A204.1 (cell line): ENCODE results near the gene MAGEA9B.
"Not testable (repeated sequence)": the region's sequence is repeated elsewhere in the genome, so short reads cannot be mapped to it uniquely, and the experiment has no call there.

ENCODE experiments used
- FAIRE-seq: peaks from 2 replicates; lab custom pipeline; 2012; peaks lifted over from hg19 to GRCh38; lab: Jason Lieb, UNC

Gene MAGEA9B

DNA sequence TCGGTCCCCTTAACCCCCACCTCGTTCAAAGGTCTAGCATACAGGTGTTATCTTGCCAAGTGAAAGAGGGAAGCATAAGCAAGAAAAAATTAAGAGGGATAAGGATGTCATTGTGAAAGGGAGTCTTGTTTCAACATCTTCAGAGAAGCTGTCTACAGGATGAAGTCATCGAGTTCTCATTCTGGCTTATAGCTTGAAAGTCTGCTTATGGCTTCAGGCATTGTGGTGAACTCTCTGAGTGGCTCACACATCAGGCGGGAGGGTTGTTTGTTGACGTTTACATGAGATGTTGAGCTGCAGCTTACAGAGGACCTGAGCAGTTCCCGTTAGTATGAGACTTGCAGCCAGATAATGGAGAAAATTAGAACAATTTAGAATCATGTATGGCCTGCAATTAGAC, 16.6 kb downstream of the MAGEA9B start:
- FAIRE-seq, result no peak

DNA sequence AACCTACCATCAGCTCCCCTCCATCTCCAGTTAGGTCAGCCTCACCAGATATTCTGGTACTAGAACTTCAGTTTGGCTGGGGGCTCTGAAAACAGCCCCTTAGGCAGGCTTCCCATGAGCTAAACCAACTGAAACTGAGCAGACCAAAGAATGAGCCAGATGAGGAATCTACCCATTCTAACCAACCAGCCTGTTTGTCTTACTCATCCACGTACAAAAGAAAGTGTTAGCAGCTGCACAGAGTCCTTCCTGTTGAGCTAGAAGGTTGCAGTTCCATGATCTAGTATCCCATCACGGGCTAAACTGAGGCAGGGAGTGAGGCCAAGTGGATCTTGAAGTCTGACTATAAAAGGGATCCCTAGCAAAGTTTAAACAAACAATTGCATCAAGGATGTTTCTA, 17.5 kb downstream of the MAGEA9B start:
- FAIRE-seq, result no peak

DNA sequence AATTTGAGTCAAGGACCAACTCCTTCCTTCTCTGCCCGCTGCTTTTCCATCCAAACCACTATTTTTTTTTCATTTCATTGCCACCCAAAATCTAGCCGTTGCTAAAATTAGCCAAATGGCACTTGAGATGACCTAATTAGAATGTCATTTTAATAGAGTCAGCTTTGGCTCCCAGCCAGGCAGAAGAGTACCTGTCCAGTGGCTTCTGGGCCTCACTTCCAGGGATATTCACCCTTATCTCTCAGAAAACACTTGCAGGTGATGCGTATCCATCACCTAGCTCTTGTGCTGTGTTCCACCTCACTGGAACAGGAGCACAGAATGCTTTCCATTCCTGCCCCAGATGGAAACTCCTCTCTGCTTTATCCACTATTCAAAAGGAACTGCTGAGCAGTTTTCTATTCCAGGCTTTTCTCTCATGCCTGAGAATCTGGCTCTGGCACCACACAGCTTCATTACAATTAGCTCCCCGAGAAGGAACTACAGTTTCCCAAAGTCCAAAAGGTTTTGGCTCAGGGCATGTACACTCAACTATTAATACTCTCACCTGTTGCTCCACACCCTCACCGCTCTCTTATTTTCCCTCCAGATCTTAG, 18.5 kb downstream of the MAGEA9B start:
- FAIRE-seq, result no peak

- no peak for FAIRE-seq
Measured at GRCh38 chrX:149567621-149568417, 19.4 kb downstream of the MAGEA9B start.

GRCh38 chrX:149563359-149563758, 23.9 kb downstream of the MAGEA9B start:
- no peak for FAIRE-seq

- not testable (repeated sequence) for FAIRE-seq
Measured at GRCh38 chrX:149555251-149555650, 32.0 kb downstream of the MAGEA9B start.

DNA sequence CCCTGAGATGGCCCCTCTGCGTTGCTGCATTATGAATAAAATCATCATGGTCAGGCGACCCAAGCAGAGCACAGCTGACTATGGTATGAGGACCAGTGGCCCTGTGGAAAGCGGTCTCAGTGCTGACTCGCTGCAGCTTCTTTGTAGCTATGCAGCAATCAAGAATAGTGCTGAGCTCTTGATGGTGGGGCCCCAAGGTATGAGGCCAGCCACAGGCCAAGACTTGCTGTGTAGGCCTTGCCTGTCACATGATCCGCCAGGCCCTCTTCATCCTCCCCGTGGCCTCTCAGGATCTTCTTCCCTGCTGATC, 35.4 kb downstream of the MAGEA9B start:
- FAIRE-seq, result not testable (repeated sequence)

GRCh38 chrX:149551245-149551938, 35.9 kb downstream of the MAGEA9B start:
- not testable (repeated sequence) for FAIRE-seq

DNA sequence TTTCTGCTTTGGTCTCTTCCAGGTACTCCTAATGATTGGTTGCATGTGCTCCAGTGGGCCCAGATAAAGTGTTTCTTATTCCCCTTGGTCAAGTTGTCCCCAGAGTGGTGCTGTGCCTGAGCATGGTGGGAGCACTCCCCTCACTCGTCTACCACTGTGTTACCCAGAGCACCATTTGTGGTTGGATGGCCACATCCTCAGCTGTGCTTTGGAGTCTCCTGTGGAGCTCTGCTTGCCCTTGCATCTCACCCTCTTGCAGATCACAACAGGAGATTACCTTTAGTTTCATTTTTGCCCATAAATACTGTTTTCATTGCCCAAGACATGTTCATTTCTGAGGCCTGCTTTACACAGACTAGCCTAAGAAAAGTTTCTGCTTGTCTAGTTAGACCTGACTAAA, 36.8 kb downstream of the MAGEA9B start:
- not testable (repeated sequence) for FAIRE-seq

DNA sequence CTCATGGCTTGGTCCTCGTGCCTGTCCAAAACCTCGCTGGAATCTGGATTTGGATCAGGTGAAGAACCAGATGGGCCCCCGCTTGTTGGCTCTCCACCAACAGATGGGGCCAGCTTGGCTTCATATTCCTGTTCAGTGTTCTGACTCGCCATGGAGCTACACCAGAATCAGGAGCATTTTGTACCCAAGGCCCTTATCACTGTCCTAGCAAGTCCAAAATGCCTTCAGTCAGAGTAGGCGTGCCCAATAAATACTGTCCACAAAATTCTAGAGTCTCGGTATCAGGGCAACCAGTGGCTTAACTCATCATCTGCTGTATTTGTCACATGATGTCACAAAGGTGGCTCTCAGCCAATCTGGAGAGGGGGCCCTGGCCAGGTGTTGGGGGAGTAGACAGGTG, 37.6 kb downstream of the MAGEA9B start, which contains the start of gene HSFX3:
HSFX3 (minus strand) TSS at position 224 of the 400 bp plus-strand sequence; CDS start at position 152, 72 bp downstream.
- FAIRE-seq, result not testable (repeated sequence)

GRCh38 chrX:149547782-149548181, 39.5 kb downstream of the MAGEA9B start:
- FAIRE-seq, result not testable (repeated sequence)

DNA sequence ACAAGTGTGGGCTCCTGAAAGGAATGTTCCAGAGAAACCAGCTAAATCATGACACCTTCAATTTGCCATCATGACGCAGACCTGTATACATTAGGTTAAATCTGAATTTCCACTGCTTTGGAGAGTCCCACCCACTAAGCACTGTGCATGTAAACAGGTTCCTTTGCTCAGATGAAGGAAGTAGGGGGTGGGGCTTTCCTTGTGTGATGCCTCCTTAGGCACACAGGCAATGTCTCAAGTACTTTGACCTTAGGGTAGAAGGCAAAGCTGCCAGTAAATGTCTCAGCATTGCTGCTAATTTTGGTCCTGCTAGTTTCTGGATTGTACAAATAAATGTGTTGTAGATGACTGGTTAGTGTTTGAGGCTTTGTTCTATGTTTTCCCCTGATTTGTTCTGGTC, 40.3 kb downstream of the MAGEA9B start:
- FAIRE-seq, result not testable (repeated sequence)

GRCh38 chrX:149545545-149546543, 41.4 kb downstream of the MAGEA9B start:
- not testable (repeated sequence) for FAIRE-seq

- no peak for FAIRE-seq
Measured at GRCh38 chrX:149541521-149542047, 45.7 kb downstream of the MAGEA9B start.

GRCh38 chrX:149540621-149541520, 46.4 kb downstream of the MAGEA9B start, which contains the start of gene EOLA1:
TSS of gene EOLA1 (plus strand) at chrX:149541012. CDS start at chrX:149545631, 4,619 bp downstream.
- peak; percentile 62 for FAIRE-seq

- FAIRE-seq, result no peak
Measured at GRCh38 chrX:149540131-149540620, 47.1 kb downstream of the MAGEA9B start.

GRCh38 chrX:149539283-149540130, 47.8 kb downstream of the MAGEA9B start:
- peak; percentile 16 for FAIRE-seq

GRCh38 chrX:149537474-149537873, 49.8 kb downstream of the MAGEA9B start:
- not testable (repeated sequence) for FAIRE-seq

DNA sequence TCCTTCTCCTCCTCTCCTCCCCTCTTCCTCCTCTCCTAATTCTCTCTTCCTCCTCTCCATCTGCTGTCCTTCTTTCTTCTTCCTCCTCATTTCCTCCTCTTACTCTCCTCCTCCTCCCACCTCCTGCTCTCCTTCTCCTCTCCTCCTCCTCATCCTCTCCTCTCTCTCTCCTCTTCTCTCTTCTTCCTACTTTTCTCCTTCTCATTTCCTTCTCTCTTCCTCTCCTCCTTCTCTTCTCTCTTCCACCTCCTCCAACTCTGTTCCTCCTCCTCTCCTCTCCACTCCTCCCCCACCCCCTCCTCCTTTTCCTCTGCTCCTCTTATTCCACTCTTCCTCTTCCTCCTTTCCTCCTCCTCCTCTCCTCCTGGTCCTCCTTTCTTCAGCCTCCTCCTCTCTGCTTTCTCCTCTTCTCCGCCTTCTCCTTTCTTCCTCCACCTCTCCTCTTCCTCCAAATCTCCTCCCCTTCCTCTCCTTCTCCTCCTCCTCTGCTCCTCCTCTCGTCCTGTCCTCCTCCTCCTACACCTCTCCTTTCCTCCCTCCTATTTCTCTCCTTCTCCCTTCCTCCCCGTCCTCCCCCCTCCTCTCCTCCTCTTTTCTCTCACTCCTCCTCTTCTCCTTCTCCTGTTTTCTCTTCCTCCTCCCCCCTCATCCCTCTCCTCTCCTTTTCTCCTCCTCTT, 52.2 kb downstream of the MAGEA9B start:
- FAIRE-seq, result not testable (repeated sequence)
